Uterus (tissue), 4 donors: ENCODE measurements around the gene GATB. TPM values are rescaled to one million over a fixed set of nuclear protein-coding genes. Genes with fewer than 3 reads are reported as not detected.

Experiments used
- DNase-seq, 2 donors: peaks; one replicate each; pipeline ENCODE4 v3.0.0-alpha.2; 2019 to 2020
- H3K27ac ChIP-seq, 2 donors: fragments of 200-600 bp; sonication (generic); 1 replicate in 1 of 2; 2 replicates in 1 of 2; pipeline ENCODE4 v1.5.1; 2016 to 2018
- H3K27me3 ChIP-seq, 2 donors: fragments of 200-600 bp; sonication (generic); one replicate each; pipeline ENCODE4 v1.5.1; 2018 to 2019; ENCODE audit warnings: control low read depth in 1 of 2
- H3K36me3 ChIP-seq, 2 donors: fragments of 200-600 bp; sonication (generic); one replicate each; pipeline ENCODE4 v1.5.1; 2019; ENCODE audit warnings: control low read depth in 1 of 2
- H3K4me1 ChIP-seq, 2 donors: fragments of 200-600 bp; sonication (generic); one replicate each; pipeline ENCODE4 v1.5.1; 2018 to 2019; ENCODE audit warnings: control low read depth in 1 of 2
- H3K4me3 ChIP-seq, 2 donors: fragments of 200-600 bp; sonication (generic); 1 replicate in 1 of 2; 2 replicates in 1 of 2; pipeline ENCODE4 v1.5.1; 2018 to 2019; ENCODE audit warnings: mild to moderate bottlenecking in 1 of 2
- H3K9me3 ChIP-seq, 2 donors: fragments of 200-600 bp; sonication (generic); one replicate each; pipeline ENCODE4 v1.5.1; 2019; ENCODE audit warnings: control low read depth in 1 of 2
- POLR2A ChIP-seq, 2 donors: fragments of 450-650 bp; IDR thresholded peaks; one replicate each; pipeline ENCODE4 v1.6.1; 2016; ENCODE audit warnings: antibody characterized with exemption in 2 of 2, mild to moderate bottlenecking in 1 of 2, moderate library complexity in 1 of 2
- intact Hi-C: fragments of 100-400 bp; cut with DNase I; formaldehyde crosslinking; loops from one replicate; pipeline ENCODE4 v1.15.1; 2023; ENCODE audit warnings: low total_unique reads
- total RNA-seq, 4 donors: library from RNA; depleted of rRNA in 3 of 4; stranded (reverse); fragments of >200 nt in 3 of 4; gene quantifications; one replicate each; pipeline versions ENCODE4 v1.1.0 to v1.2.4, GENCODE V29; 2014 to 2023
- TF ChIP-seq, protein P1 (sequence below), 4 experiments: fragments of 200-600 bp in 2 of 4; fragments of 450-650 bp in 2 of 4; sonication (generic) in 2 of 4; IDR thresholded peaks; one replicate each; pipeline ENCODE4 v1.5.1; 2016 to 2019; ENCODE audit warnings: antibody characterized with exemption in 4 of 4, mild to moderate bottlenecking in 2 of 4, moderate library complexity in 1 of 4
- donor health status: DM: yes; HTN: yes; CAD: no.

The GATB gene
- total RNA-seq, 4 donors from 2014 or later = 2.8 to 31.5 (median 12.4) TPM

GRCh38 chr4:151698213-151698612 is 62.6 kb downstream of the GATB start:
- no peaks in the 10 kb centered on the region for H3K36me3 ChIP-seq
- no peaks in the 10 kb centered on the region for H3K4me1 ChIP-seq
- no peak overlapping the region for H3K4me3 ChIP-seq
- no peaks in the 10 kb centered on the region for H3K27me3 ChIP-seq
- intact Hi-C loops = no loop called here
- no peak for DNase-seq
- H3K9me3 ChIP-seq = no peaks in the 10 kb centered on the region
- H3K27ac ChIP-seq = no peak overlapping the region
- TF ChIP-seq, protein P1, sequence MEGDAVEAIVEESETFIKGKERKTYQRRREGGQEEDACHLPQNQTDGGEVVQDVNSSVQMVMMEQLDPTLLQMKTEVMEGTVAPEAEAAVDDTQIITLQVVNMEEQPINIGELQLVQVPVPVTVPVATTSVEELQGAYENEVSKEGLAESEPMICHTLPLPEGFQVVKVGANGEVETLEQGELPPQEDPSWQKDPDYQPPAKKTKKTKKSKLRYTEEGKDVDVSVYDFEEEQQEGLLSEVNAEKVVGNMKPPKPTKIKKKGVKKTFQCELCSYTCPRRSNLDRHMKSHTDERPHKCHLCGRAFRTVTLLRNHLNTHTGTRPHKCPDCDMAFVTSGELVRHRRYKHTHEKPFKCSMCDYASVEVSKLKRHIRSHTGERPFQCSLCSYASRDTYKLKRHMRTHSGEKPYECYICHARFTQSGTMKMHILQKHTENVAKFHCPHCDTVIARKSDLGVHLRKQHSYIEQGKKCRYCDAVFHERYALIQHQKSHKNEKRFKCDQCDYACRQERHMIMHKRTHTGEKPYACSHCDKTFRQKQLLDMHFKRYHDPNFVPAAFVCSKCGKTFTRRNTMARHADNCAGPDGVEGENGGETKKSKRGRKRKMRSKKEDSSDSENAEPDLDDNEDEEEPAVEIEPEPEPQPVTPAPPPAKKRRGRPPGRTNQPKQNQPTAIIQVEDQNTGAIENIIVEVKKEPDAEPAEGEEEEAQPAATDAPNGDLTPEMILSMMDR (IDR thresholded peaks at IDR 0.05) = no peak
- no peak for TF ChIP-seq POLR2A (IDR thresholded peaks at IDR 0.05)

DNA sequence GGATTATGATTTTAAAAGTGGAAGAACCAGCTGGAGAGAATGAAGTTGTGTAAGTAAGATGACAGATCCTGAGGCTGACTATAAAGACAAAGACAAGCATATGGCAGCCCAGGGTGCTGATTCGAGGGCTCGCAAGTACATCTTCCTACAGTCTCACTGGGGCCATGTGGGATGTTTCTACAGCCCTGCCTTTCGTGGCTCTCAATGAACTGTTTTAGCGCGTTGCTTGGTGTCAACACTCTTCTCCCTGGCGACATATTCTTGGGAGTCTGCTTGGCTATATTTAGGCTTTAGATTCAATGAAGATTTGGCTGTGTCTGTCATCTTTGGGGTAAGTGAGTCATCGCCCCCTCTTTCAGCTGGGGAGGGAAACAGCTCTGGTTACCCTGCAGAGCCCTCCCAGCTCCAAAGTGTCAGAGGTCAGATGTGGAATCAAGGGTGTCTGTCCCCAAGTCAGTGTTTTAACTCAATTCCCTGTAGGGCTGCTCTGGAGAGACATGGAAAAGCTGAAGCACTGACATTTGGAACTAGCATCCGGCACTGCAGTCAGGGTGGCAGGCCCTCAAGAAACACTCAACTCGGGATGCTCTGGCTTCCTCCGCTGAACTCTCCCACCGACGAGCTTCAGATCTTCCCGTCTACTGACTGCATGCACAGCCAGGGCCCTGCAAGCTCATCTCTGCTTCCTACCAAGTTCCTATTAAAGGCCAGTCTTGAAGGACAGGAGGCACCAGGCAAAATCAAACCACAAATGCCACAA is 65.7 kb downstream of the GATB start:
- H3K9me3 ChIP-seq = no peaks in the 10 kb centered on the region
- H3K4me3 ChIP-seq = no peak overlapping the region
- peaks cover 0 to 9% of the 10 kb centered on the region in 2 donors for H3K4me1 ChIP-seq
- H3K27me3 ChIP-seq = no peaks in the 10 kb centered on the region
- no peaks in the 10 kb centered on the region for H3K36me3 ChIP-seq
- TF ChIP-seq, protein P1 (IDR thresholded peaks at IDR 0.05) = no peak
- no peak for TF ChIP-seq POLR2A (IDR thresholded peaks at IDR 0.05)
- DNase-seq = no peak
- intact Hi-C loops = no loop called here
- no peak overlapping the region for H3K27ac ChIP-seq

DNA sequence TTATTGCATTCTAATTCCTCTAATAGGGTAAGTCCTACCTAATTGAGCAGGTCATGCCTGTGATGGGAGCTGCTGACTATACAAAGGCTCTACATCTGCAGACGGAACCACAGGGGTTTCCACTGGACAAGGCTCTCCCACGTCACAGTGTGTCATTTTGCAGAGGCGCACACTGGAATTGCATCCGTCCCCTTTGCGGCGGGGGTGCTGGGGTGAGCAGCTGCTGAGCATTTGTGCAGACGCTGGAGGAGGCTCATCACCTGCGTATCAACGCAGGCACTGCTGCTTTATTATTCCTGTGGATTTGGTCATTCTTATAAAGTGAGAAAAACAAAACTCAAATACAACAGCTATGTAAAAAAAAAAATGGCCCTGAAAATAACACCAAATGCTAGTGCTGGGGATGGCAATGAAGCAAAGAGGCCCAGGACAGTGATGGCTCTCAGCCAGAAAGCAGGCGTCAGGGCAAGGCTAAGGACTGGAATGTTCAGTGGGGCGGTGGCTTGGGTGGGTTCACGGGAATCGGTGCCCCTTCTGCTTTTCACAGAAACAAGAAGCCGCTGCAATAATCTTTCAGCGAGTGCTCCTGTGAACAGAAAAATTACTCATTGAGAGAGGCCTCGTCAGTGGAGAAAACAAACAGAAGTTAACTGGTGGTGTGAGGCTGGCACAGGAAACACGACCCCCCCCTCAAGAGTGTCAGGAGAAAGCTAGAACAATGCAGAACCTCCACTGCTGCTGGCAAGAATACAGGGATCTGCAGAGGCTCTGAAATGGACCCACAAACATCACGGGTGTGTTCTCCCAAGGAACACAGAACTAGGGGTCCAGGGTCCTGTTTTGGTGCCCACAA is 67.8 kb downstream of the GATB start:
- no peaks in the 10 kb centered on the region for H3K36me3 ChIP-seq
- H3K4me1 ChIP-seq = peaks cover 0 to 9% of the 10 kb centered on the region in 2 donors
- no peak overlapping the region for H3K4me3 ChIP-seq
- TF ChIP-seq POLR2A (IDR thresholded peaks at IDR 0.05) = no peak
- TF ChIP-seq, protein P1 (IDR thresholded peaks at IDR 0.05) = no peak
- intact Hi-C loops = no loop called here
- H3K27me3 ChIP-seq = no peaks in the 10 kb centered on the region
- no peaks in the 10 kb centered on the region for H3K9me3 ChIP-seq
- no peak for DNase-seq
- H3K27ac ChIP-seq = no peak overlapping the region

- TF ChIP-seq, protein P1 (IDR thresholded peaks at IDR 0.05) = no peak
- H3K27me3 ChIP-seq = no peaks in the 10 kb centered on the region
- H3K27ac ChIP-seq = no peak overlapping the region
- intact Hi-C loops = no loop called here
- no peak overlapping the region for H3K4me3 ChIP-seq
- no peak for DNase-seq
- H3K9me3 ChIP-seq = no peaks in the 10 kb centered on the region
- peaks cover 0 to 9% of the 10 kb centered on the region in 2 donors for H3K4me1 ChIP-seq
- no peaks in the 10 kb centered on the region for H3K36me3 ChIP-seq
Observed at GRCh38 chr4:151692443-151692782, 68.4 kb downstream of the GATB start.
